ENCODE measurements around the gene GALNT10. TPM values are rescaled to one million over a fixed set of nuclear protein-coding genes. Genes with fewer than 3 reads are reported as not detected.

Gene GALNT10
- total and polyA plus RNA-seq, 2 experiments from 2014 or later = 3.2 to 12.9 TPM

DNA sequence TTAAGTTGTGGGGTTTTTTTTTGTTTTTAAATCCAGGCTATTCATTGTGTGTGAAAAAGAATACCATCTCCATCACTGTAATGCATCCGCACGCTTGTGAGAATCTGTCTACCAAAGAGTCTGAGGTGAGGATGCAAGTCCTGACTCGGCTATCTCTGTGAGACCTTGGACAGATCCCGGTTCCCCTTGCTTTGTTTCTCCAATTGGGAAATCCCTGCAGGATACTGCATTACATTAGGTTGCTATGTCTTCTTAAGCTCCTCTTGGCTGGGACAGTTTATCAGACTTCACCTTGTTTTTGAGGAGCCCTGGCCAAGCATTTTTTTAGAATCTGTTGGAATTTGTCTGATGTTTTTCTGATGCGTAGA, 46.8 kb downstream of the GALNT10 start (continued):
- TF ChIP-seq, protein P1, sequence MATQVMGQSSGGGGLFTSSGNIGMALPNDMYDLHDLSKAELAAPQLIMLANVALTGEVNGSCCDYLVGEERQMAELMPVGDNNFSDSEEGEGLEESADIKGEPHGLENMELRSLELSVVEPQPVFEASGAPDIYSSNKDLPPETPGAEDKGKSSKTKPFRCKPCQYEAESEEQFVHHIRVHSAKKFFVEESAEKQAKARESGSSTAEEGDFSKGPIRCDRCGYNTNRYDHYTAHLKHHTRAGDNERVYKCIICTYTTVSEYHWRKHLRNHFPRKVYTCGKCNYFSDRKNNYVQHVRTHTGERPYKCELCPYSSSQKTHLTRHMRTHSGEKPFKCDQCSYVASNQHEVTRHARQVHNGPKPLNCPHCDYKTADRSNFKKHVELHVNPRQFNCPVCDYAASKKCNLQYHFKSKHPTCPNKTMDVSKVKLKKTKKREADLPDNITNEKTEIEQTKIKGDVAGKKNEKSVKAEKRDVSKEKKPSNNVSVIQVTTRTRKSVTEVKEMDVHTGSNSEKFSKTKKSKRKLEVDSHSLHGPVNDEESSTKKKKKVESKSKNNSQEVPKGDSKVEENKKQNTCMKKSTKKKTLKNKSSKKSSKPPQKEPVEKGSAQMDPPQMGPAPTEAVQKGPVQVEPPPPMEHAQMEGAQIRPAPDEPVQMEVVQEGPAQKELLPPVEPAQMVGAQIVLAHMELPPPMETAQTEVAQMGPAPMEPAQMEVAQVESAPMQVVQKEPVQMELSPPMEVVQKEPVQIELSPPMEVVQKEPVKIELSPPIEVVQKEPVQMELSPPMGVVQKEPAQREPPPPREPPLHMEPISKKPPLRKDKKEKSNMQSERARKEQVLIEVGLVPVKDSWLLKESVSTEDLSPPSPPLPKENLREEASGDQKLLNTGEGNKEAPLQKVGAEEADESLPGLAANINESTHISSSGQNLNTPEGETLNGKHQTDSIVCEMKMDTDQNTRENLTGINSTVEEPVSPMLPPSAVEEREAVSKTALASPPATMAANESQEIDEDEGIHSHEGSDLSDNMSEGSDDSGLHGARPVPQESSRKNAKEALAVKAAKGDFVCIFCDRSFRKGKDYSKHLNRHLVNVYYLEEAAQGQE (IDR thresholded peaks at IDR 0.05; ENCODE audit: unreplicated experiment) = peak; percentile 50
- TF ChIP-seq ZNF331 (CRISPR knock-in tag; IDR thresholded peaks at IDR 0.05; ENCODE audit: low read depth) (no peak), ZNF114 (CRISPR knock-in tag; IDR thresholded peaks at IDR 0.05) (no peak)

DNA sequence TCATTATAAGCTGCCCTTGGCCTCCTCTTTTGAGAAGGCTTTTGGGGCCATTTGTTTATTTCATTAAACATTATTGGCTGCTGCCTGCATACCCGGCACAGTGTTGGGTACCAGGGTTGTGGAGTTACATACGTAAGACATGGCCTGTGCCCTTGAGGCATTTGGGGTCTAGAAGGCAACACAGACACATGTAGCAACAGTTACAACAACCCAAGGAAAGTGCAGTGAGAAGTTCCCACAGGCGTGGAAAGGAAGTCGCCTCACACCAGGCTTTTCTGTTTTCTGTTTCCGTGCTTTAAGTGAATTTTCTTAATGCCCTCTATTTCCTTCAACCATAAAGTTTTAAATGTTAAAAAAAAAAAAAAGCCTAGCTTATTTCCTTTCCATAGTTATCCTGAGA, 47.4 kb downstream of the GALNT10 start:
- H4K20me1 ChIP-seq (replicated peaks; ENCODE audit: insufficient read depth) = no peaks in the 10 kb centered on the region
- no peaks in the 10 kb centered on the region for H3K27me3 ChIP-seq (ENCODE audit: insufficient read depth)
- no peak overlapping the region for H3K4me2 ChIP-seq
- no peaks in the 10 kb centered on the region for H3K36me3 ChIP-seq (ENCODE audit: insufficient read depth)
- no peak overlapping the region for H3K4me3 Mint-ChIP-seq
- H3K27ac Mint-ChIP-seq = no peak overlapping the region
- no peak for DNase-seq (ENCODE audit: low spot score)
- no peak overlapping the region for H3K4me3 ChIP-seq
- H3K36me3 Mint-ChIP-seq (ENCODE audit: low read depth) = no peaks in the 10 kb centered on the region
- no peak overlapping the region for H3K27ac ChIP-seq (ENCODE audit: low read depth)
- peaks cover 8% of the 10 kb centered on the region for H3K4me1 ChIP-seq (ENCODE audit: insufficient read depth)
- peaks cover 30% of the 10 kb centered on the region for H3K4me1 Mint-ChIP-seq
- ATAC-seq = no peak
- H3F3A ChIP-seq (replicated peaks; ENCODE audit: low read depth) = no peaks in the 10 kb centered on the region
- no peaks in the 10 kb centered on the region for H3K79me2 ChIP-seq (replicated peaks; ENCODE audit: insufficient read depth)
- H3K27me3 Mint-ChIP-seq (ENCODE audit: insufficient read depth, low read depth, poor library complexity) = no peaks in the 10 kb centered on the region
- no peaks in the 10 kb centered on the region for H3K9me3 Mint-ChIP-seq
- H2AFZ ChIP-seq = no peak overlapping the region
- no peaks in the 10 kb centered on the region; the same call in 1 of the 2 replicates for H3K9me2 ChIP-seq (ENCODE audit: insufficient read depth)
- TF ChIP-seq, protein P2, sequence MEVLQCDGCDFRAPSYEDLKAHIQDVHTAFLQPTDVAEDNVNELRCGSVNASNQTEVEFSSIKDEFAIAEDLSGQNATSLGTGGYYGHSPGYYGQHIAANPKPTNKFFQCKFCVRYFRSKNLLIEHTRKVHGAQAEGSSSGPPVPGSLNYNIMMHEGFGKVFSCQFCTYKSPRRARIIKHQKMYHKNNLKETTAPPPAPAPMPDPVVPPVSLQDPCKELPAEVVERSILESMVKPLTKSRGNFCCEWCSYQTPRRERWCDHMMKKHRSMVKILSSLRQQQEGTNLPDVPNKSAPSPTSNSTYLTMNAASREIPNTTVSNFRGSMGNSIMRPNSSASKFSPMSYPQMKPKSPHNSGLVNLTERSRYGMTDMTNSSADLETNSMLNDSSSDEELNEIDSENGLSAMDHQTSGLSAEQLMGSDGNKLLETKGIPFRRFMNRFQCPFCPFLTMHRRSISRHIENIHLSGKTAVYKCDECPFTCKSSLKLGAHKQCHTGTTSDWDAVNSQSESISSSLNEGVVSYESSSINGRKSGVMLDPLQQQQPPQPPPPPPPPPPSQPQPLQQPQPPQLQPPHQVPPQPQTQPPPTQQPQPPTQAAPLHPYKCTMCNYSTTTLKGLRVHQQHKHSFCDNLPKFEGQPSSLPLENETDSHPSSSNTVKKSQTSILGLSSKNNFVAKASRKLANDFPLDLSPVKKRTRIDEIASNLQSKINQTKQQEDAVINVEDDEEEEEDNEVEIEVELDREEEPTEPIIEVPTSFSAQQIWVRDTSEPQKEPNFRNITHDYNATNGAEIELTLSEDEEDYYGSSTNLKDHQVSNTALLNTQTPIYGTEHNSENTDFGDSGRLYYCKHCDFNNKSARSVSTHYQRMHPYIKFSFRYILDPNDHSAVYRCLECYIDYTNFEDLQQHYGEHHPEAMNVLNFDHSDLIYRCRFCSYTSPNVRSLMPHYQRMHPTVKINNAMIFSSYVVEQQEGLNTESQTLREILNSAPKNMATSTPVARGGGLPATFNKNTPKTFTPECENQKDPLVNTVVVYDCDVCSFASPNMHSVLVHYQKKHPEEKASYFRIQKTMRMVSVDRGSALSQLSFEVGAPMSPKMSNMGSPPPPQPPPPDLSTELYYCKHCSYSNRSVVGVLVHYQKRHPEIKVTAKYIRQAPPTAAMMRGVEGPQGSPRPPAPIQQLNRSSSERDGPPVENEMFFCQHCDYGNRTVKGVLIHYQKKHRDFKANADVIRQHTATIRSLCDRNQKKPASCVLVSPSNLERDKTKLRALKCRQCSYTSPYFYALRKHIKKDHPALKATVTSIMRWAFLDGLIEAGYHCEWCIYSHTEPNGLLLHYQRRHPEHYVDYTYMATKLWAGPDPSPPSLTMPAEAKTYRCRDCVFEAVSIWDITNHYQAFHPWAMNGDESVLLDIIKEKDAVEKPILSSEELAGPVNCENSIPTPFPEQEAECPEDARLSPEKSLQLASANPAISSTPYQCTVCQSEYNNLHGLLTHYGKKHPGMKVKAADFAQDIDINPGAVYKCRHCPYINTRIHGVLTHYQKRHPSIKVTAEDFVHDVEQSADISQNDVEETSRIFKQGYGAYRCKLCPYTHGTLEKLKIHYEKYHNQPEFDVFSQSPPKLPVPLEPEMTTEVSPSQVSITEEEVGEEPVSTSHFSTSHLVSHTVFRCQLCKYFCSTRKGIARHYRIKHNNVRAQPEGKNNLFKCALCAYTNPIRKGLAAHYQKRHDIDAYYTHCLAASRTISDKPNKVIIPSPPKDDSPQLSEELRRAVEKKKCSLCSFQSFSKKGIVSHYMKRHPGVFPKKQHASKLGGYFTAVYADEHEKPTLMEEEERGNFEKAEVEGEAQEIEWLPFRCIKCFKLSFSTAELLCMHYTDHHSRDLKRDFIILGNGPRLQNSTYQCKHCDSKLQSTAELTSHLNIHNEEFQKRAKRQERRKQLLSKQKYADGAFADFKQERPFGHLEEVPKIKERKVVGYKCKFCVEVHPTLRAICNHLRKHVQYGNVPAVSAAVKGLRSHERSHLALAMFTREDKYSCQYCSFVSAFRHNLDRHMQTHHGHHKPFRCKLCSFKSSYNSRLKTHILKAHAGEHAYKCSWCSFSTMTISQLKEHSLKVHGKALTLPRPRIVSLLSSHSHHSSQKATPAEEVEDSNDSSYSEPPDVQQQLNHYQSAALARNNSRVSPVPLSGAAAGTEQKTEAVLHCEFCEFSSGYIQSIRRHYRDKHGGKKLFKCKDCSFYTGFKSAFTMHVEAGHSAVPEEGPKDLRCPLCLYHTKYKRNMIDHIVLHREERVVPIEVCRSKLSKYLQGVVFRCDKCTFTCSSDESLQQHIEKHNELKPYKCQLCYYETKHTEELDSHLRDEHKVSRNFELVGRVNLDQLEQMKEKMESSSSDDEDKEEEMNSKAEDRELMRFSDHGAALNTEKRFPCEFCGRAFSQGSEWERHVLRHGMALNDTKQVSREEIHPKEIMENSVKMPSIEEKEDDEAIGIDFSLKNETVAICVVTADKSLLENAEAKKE (CRISPR knock-in tag; IDR thresholded peaks at IDR 0.05) = no peak
- TF ChIP-seq ZNF331 (CRISPR knock-in tag; IDR thresholded peaks at IDR 0.05; ENCODE audit: low read depth) (no peak), STAT1 (IDR thresholded peaks at IDR 0.05; ENCODE audit: unreplicated experiment) (no peak), POLR2AphosphoS5 (IDR thresholded peaks at IDR 0.05; ENCODE audit: low read depth) (no peak), EZH2 (IDR thresholded peaks at IDR 0.05; ENCODE audit: low read depth, unreplicated experiment) (no peak), EZH2phosphoT487 (IDR thresholded peaks at IDR 0.05; ENCODE audit: unreplicated experiment) (no peak), JUNB (IDR thresholded peaks at IDR 0.05; ENCODE audit: unreplicated experiment) (no peak)
- TF ChIP-seq, protein P3, sequence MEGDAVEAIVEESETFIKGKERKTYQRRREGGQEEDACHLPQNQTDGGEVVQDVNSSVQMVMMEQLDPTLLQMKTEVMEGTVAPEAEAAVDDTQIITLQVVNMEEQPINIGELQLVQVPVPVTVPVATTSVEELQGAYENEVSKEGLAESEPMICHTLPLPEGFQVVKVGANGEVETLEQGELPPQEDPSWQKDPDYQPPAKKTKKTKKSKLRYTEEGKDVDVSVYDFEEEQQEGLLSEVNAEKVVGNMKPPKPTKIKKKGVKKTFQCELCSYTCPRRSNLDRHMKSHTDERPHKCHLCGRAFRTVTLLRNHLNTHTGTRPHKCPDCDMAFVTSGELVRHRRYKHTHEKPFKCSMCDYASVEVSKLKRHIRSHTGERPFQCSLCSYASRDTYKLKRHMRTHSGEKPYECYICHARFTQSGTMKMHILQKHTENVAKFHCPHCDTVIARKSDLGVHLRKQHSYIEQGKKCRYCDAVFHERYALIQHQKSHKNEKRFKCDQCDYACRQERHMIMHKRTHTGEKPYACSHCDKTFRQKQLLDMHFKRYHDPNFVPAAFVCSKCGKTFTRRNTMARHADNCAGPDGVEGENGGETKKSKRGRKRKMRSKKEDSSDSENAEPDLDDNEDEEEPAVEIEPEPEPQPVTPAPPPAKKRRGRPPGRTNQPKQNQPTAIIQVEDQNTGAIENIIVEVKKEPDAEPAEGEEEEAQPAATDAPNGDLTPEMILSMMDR (conservative IDR thresholded peaks at IDR 0.05; ENCODE audit: low read depth in 2 of 2) = no peak
- TF ChIP-seq, protein P1 (IDR thresholded peaks at IDR 0.05; ENCODE audit: unreplicated experiment) = no peak

All from GM23338 (cell line).